ENCODE data around the gene MINDY1. TPM values are rescaled to one million over a fixed set of nuclear protein-coding genes. Genes with fewer than 3 reads are reported as not detected.

MINDY1 gene

GRCh38 chr1:150954708-150955107 lies 52.0 kb downstream of the MINDY1 start:
- H4K8ac ChIP-seq (ENCODE audit: low read depth, low read length): no peak overlapping the region
- H3K79me1 ChIP-seq (ENCODE audit: low read depth, low read length): no peaks in the 10 kb centered on the region
- H3K14ac ChIP-seq (ENCODE audit: low read length): no peak overlapping the region
- H3K23ac ChIP-seq (ENCODE audit: low read depth, low read length, poor library complexity): no peak overlapping the region
- no peak overlapping the region for H2AFZ ChIP-seq (ENCODE audit: low read length)
- no peaks in the 10 kb centered on the region for H3K9me3 ChIP-seq (replicated peaks in 1 of 2; ENCODE audit: control insufficient read depth in 2 of 2, insufficient read depth in 1 of 2, low read depth in 1 of 2, low read length in 2 of 2)
- WGBS, 2 donors (ENCODE audit: extremely low coverage in 2 of 2, insufficient read length in 2 of 2, insufficient replicate concordance in 1 of 2): no CpG with 5 or more reads among the region's 3 CpGs
- H3K27me3 ChIP-seq (ENCODE audit: control insufficient read depth in 3 of 3, insufficient read depth in 3 of 3, low read depth in 1 of 3, low read length in 3 of 3): no peaks in the 10 kb centered on the region
- DNase-seq (ENCODE audit: low spot score): no peak
- no peak overlapping the region for H2BK12ac ChIP-seq (ENCODE audit: low read length)
- no peak overlapping the region for H3K18ac ChIP-seq (ENCODE audit: low read length)
- no peak overlapping the region for H2BK120ac ChIP-seq (ENCODE audit: low read depth, low read length)
- no peaks in the 10 kb centered on the region for H3K4me1 ChIP-seq (ENCODE audit: control insufficient read depth in 2 of 2, insufficient read depth in 1 of 2, low read depth in 1 of 2, low read length in 2 of 2)
- no peak overlapping the region for H3K9ac ChIP-seq (ENCODE audit: low read depth, low read length, poor library complexity)
- no peak overlapping the region for H3K4me2 ChIP-seq (ENCODE audit: insufficient read depth, low read length, poor library complexity, severe bottlenecking)
- H4K91ac ChIP-seq (ENCODE audit: low read depth, low read length, poor library complexity): no peak overlapping the region
- no peak overlapping the region for H3K4ac ChIP-seq (ENCODE audit: low read length)
- H3K36me3 ChIP-seq (replicated peaks in 1 of 2; ENCODE audit: control insufficient read depth in 2 of 2, insufficient read depth in 2 of 2, low read length in 2 of 2): peaks cover 27 to 95% of the 10 kb centered on the region in 2 donors
- no peak overlapping the region for H3K4me3 ChIP-seq (ENCODE audit: low read length in 2 of 2)
- no peak overlapping the region for H3K27ac ChIP-seq (replicated peaks; ENCODE audit: low read length)
- H2BK15ac ChIP-seq (ENCODE audit: low read length): no peak overlapping the region
- no peak overlapping the region for H2AK5ac ChIP-seq (ENCODE audit: low read depth, low read length)
- H2BK5ac ChIP-seq (ENCODE audit: low read length): no peak overlapping the region

Small RNA genes within 50 kb of the gene (small RNA-seq; reads per million reads assigned to genes)
- not detected for gene RNU6-884P (ENCODE audit: insufficient read depth)
